HCT116 (cell line): ENCODE results near the gene CBX5. TPM values are rescaled to one million over a fixed set of nuclear protein-coding genes. Genes with fewer than 3 reads are reported as not detected.

Source experiments
- ATAC-seq: fragments of 200-7000 bp; cut with Tn5 transposase; 2 replicates; pipeline ENCODE4 v1.9.1; 2020; ENCODE audit warnings: mild to moderate bottlenecking, moderate library complexity
- BruUV-seq: library from RNA; stranded (reverse); fragments of 400-500 nt; replicated peaks from 2 replicates; lab custom pipeline; 2021; lab: Mats Ljungman, UMichigan
- CTCF ChIA-PET: fragments of 300-600 bp; sonication (Branson Sonifier 250); formaldehyde crosslinking; loops from one replicate; lab custom pipeline; 2021; ENCODE audit warnings: antibody characterized with exemption; lab: Charles Lee
- POLR2A ChIA-PET: fragments of 300-600, 350-600 bp; sonication (Branson Sonifier 250); formaldehyde crosslinking; loops from one replicate; lab custom pipeline; 2021; ENCODE audit warnings: antibody characterized with exemption; lab: Charles Lee
- RAD21 ChIA-PET, 2 experiments: fragments of 300-600 bp; sonication (Branson Sonifier 250); formaldehyde crosslinking; loops; one replicate each; lab custom pipeline; 2023; ENCODE audit warnings: low total read pairs in 2 of 2; ENCODE audit not compliant: uncharacterized antibody in 2 of 2, unreplicated experiment in 2 of 2, low non-redundant PET in 1 of 2; lab: Charles Lee
- DNase-seq: peaks from one replicate; pipeline ENCODE4 v3.0.0-alpha.2; 2010; ENCODE audit warnings: low read depth, low spot score
- H2AFZ ChIP-seq: fragments of 200-600 bp; shearing (Covaris generic), sonication (generic); 2 replicates; pipeline ENCODE4 v1.6.1; 2017; ENCODE audit warnings: low read depth, mixed run types, mixed read lengths, antibody characterized with exemption, low read length; ENCODE audit not compliant: poor library complexity, severe bottlenecking
- H3K27ac ChIP-seq: 2 replicates; pipeline ENCODE4 v1.5.1; 2012; ENCODE audit warnings: low read depth, low read length
- H3K27me3 ChIP-seq: fragments of 200-600 bp; sonication (generic); 2 replicates; pipeline ENCODE4 v1.6.1; 2016; ENCODE audit warnings: mixed run types, low read length, mixed read lengths; ENCODE audit not compliant: insufficient read depth
- H3K36me3 ChIP-seq, 2 experiments: fragments of 200-500 bp in 1 of 2; fragments of 200-600 bp in 1 of 2; sonication (Bioruptor generic) in 1 of 2; sonication (generic) in 1 of 2; 2 replicates each; pipeline versions ENCODE4 v1.5.1 to v1.6.1; 2014 to 2016; ENCODE audit warnings: low read length in 2 of 2, inconsistent platforms in 1 of 2, mixed read lengths in 1 of 2, mixed run types in 1 of 2; ENCODE audit not compliant: insufficient read depth in 2 of 2, control insufficient read depth in 1 of 2
- H3K4me1 ChIP-seq, 2 experiments: fragments of 200-600 bp in 1 of 2; sonication (generic) in 1 of 2; 2 replicates each; pipeline versions ENCODE4 v1.5.1 to v1.6.1; 2012 to 2017; ENCODE audit warnings: low read length in 2 of 2, inconsistent platforms in 1 of 2, mild to moderate bottlenecking in 1 of 2, mixed read lengths in 1 of 2, mixed run types in 1 of 2, moderate library complexity in 1 of 2; ENCODE audit not compliant: insufficient read depth in 2 of 2, control insufficient read depth in 1 of 2
- H3K4me2 ChIP-seq: fragments of 200-600 bp; sonication (generic); 2 replicates; pipeline ENCODE4 v1.6.1; 2017; ENCODE audit warnings: mixed run types, low read length, mixed read lengths
- H3K4me3 ChIP-seq, 2 experiments: fragments of 200-600 bp in 1 of 2; sonication (generic) in 1 of 2; replicated peaks in 1 of 2; 2 replicates each; pipeline ENCODE4 v1.5.1; 2011 to 2016; ENCODE audit warnings: low read length in 2 of 2, control low read depth in 1 of 2, low read depth in 1 of 2, mild to moderate bottlenecking in 1 of 2, mixed read lengths in 1 of 2, mixed run types in 1 of 2
- H3K79me2 ChIP-seq: fragments of 200-600 bp; sonication (generic); 2 replicates; pipeline ENCODE4 v1.6.1; 2017; ENCODE audit warnings: mild to moderate bottlenecking, mixed run types, low read length, moderate library complexity, mixed read lengths; ENCODE audit not compliant: insufficient read depth
- H3K9ac ChIP-seq: fragments of 200-600 bp; sonication (generic); 2 replicates; pipeline ENCODE4 v1.6.1; 2016; ENCODE audit warnings: low read length, mixed read lengths
- H3K9me2 ChIP-seq: fragments of 200-600 bp; sonication (generic), shearing (Covaris generic); 2 replicates; pipeline ENCODE4 v1.6.1; 2017; ENCODE audit warnings: mixed run types, mild to moderate bottlenecking, moderate library complexity; ENCODE audit not compliant: insufficient read depth
- H3K9me3 ChIP-seq, 2 experiments: fragments of 200-500 bp in 1 of 2; fragments of 200-600 bp in 1 of 2; sonication (Bioruptor generic) in 1 of 2; sonication (generic) in 1 of 2; 2 replicates each; pipeline ENCODE4 v1.6.1; 2014 to 2017; ENCODE audit warnings: low read length in 2 of 2, mixed read lengths in 2 of 2, inconsistent platforms in 1 of 2, low read depth in 1 of 2, mild to moderate bottlenecking in 1 of 2, mixed run types in 1 of 2, moderate library complexity in 1 of 2; ENCODE audit not compliant: control insufficient read depth in 1 of 2, insufficient read depth in 1 of 2
- H4K20me1 ChIP-seq: fragments of 200-600 bp; sonication (generic), shearing (Covaris generic); 2 replicates; pipeline ENCODE4 v1.6.1; 2017; ENCODE audit warnings: mixed run types, mild to moderate bottlenecking, moderate library complexity; ENCODE audit not compliant: insufficient read depth
- CBX3 ChIP-seq: IDR thresholded peaks from 2 replicates; pipeline ENCODE4 v1.6.1; 2012; ENCODE audit warnings: low read depth
- CEBPB ChIP-seq: IDR thresholded peaks from 2 replicates; pipeline ENCODE4 v1.6.1; 2012; ENCODE audit warnings: low read depth
- ELF1 ChIP-seq: IDR thresholded peaks from 2 replicates; pipeline ENCODE4 v1.6.1; 2012; ENCODE audit warnings: low read depth, borderline replicate concordance
- EZH2phosphoT487 ChIP-seq: fragments of 200-600 bp; IDR thresholded peaks from 2 replicates; pipeline ENCODE4 v1.6.1; 2018; ENCODE audit warnings: antibody characterized with exemption, borderline replicate concordance
- FOSL1 ChIP-seq: IDR thresholded peaks from 2 replicates; pipeline ENCODE4 v1.6.1; 2012; ENCODE audit warnings: low read depth
- POLR2A ChIP-seq: IDR thresholded peaks from 2 replicates; pipeline ENCODE4 v1.7.0; 2011; ENCODE audit warnings: borderline replicate concordance; ENCODE audit not compliant: insufficient read depth, insufficient read length; ENCODE audit errors: extremely low read depth
- RAD21 ChIP-seq: IDR thresholded peaks from 2 replicates; pipeline ENCODE4 v1.6.1; 2012; ENCODE audit warnings: low read depth, mild to moderate bottlenecking
- SIN3A ChIP-seq: IDR thresholded peaks from 2 replicates; pipeline ENCODE4 v1.6.1; 2012; ENCODE audit warnings: low read depth
- TCF7L2 ChIP-seq: IDR thresholded peaks from 2 replicates; pipeline ENCODE4 v1.7.0; 2011; ENCODE audit warnings: borderline replicate concordance, inconsistent platforms; ENCODE audit not compliant: insufficient read depth, insufficient read length; ENCODE audit errors: extremely low read depth
- YY1 ChIP-seq: IDR thresholded peaks from 2 replicates; pipeline ENCODE4 v1.6.1; 2011; ENCODE audit warnings: low read length, low read depth, moderate library complexity, mild to moderate bottlenecking; ENCODE audit not compliant: insufficient replicate concordance; ENCODE audit errors: extremely low read depth
- ZFX ChIP-seq: fragments of 450-650 bp; IDR thresholded peaks from 2 replicates; pipeline ENCODE4 v1.6.1; 2017
- ZNF274 ChIP-seq: fragments of 200-500 bp; sonication (Bioruptor generic); IDR thresholded peaks from 2 replicates; pipeline ENCODE4 v1.6.1; 2014; ENCODE audit warnings: mild to moderate bottlenecking, low read depth, low read length, inconsistent platforms
- intact Hi-C: fragments of 100-400 bp; cut with micrococcal nuclease; formaldehyde crosslinking; loops from 2 replicates; pipeline ENCODE4 v1.10.0; 2022
- total RNA-seq: library from RNA; stranded (reverse); gene quantifications from one replicate; pipeline ENCODE4 v1.2.1, GENCODE V29; 2021; ENCODE audit not compliant: unreplicated experiment
- TF ChIP-seq, protein P1 (sequence below): IDR thresholded peaks from 2 replicates; pipeline ENCODE4 v1.6.1; 2012
- TF ChIP-seq, protein P2 (sequence below), 3 experiments: fragments of 200-600 bp in 1 of 3; sonication (generic) in 1 of 3; IDR thresholded peaks in 2 of 3; conservative IDR thresholded peaks in 1 of 3; 2 replicates each; pipeline ENCODE4 v1.5.1; 2012 to 2017; ENCODE audit warnings: low read depth in 2 of 3, low read length in 2 of 3, antibody characterized with exemption in 1 of 3, borderline replicate concordance in 1 of 3, control low read depth in 1 of 3, mild to moderate bottlenecking in 1 of 3, mixed read lengths in 1 of 3, mixed run types in 1 of 3, moderate library complexity in 1 of 3; ENCODE audit not compliant: insufficient read depth in 1 of 3

CBX5 gene
- total RNA-seq, 1 experiment from 2014 or later, result 72.3 TPM

- H3K4me2 ChIP-seq, result no peak overlapping the region
- DNase-seq (no peak), ATAC-seq (no peak)
- no peaks in the 10 kb centered on the region for H3K79me2 ChIP-seq
- no peak overlapping the region for H3K27ac ChIP-seq
- ChIA-PET CTCF (interaction anchor here (1.3 to 2.8 kb wide), 5 partner anchors 15 to 75 kb away, joined by 4 to 16 read pairs (median 6); partner anchors contain the start of genes CBX5, COPZ1 and HNRNPA1), RAD21 (interaction anchor here in 1 of 2 experiments (1.1 to 1.6 kb wide), 4 partner anchors 64 to 73 kb away, joined by 3 to 5 read pairs (median 4); no protein-coding TSS in a partner anchor), POLR2A (interaction anchor here (1.0 to 2.3 kb wide), 2 partner anchors 8 to 15 kb away, joined by 4 to 10 read pairs; partner anchors contain the start of gene HNRNPA1)
- BruUV-seq, result no TSS peak
- peaks cover 9% of the 10 kb centered on the region; the same call in 1 of the 2 replicates for H3K27me3 ChIP-seq
- no peaks in the 10 kb centered on the region for H3K36me3 ChIP-seq
- H3K4me1 ChIP-seq, result peaks cover 2 to 3% of the 10 kb centered on the region in 2 experiments; a peak in 3 of 4 replicates
- H3K9ac ChIP-seq, result no peak overlapping the region
- no peaks in the 10 kb centered on the region for H3K9me2 ChIP-seq
- H4K20me1 ChIP-seq, result no peaks in the 10 kb centered on the region
- TF ChIP-seq ELF1, result no peak
- no peak for TF ChIP-seq ZNF274
- no peak for TF ChIP-seq ZFX
- TF ChIP-seq TCF7L2, result no peak
- TF ChIP-seq FOSL1, result no peak
- TF ChIP-seq POLR2A, result no peak
- no peak for TF ChIP-seq SIN3A
- TF ChIP-seq CEBPB, result no peak
- TF ChIP-seq RAD21, result no peak
- TF ChIP-seq YY1, result no peak
- TF ChIP-seq, protein P1, sequence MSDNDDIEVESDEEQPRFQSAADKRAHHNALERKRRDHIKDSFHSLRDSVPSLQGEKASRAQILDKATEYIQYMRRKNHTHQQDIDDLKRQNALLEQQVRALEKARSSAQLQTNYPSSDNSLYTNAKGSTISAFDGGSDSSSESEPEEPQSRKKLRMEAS, result no peak
- no peak for TF ChIP-seq EZH2phosphoT487
- TF ChIP-seq, protein P2, sequence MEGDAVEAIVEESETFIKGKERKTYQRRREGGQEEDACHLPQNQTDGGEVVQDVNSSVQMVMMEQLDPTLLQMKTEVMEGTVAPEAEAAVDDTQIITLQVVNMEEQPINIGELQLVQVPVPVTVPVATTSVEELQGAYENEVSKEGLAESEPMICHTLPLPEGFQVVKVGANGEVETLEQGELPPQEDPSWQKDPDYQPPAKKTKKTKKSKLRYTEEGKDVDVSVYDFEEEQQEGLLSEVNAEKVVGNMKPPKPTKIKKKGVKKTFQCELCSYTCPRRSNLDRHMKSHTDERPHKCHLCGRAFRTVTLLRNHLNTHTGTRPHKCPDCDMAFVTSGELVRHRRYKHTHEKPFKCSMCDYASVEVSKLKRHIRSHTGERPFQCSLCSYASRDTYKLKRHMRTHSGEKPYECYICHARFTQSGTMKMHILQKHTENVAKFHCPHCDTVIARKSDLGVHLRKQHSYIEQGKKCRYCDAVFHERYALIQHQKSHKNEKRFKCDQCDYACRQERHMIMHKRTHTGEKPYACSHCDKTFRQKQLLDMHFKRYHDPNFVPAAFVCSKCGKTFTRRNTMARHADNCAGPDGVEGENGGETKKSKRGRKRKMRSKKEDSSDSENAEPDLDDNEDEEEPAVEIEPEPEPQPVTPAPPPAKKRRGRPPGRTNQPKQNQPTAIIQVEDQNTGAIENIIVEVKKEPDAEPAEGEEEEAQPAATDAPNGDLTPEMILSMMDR (IDR thresholded peaks at IDR 0.05 in 2 of 3, conservative IDR thresholded peaks at IDR 0.05 in 1 of 3; ENCODE audit: borderline replicate concordance in 1 of 3, insufficient read depth in 1 of 3, low read depth in 2 of 3, low read length in 2 of 3), result no peak
- no peak for TF ChIP-seq CBX3
- no peak overlapping the region for H3K4me3 ChIP-seq
- intact Hi-C loops, result loop anchor here (1.0 kb wide), 2 partner anchors 29 to 65 kb away; no protein-coding TSS in a partner anchor
- no peak overlapping the region for H2AFZ ChIP-seq
- no peaks in the 10 kb centered on the region for H3K9me3 ChIP-seq
Measured at GRCh38 chr12:54294953-54295566, 15.1 kb upstream of the CBX5 start.
